Activated CD4-positive, alpha-beta T cell treated with anti-CD3 and anti-CD28 coated beads for 36 hours (primary cell): ENCODE results near the gene SNAP29. TPM values are rescaled to one million over a fixed set of nuclear protein-coding genes. Genes with fewer than 3 reads are reported as not detected.
A peak's percentile ranks its signal among the peaks of the same experiment; 100 is the strongest.
"Not testable (repeated sequence)": the region's sequence is repeated elsewhere in the genome, so short reads cannot be mapped to it uniquely, and the experiment has no call there.

Experiments used
- ATAC-seq: fragments of 200-7000 bp; cut with Tn5 transposase; one replicate; pipeline ENCODE4 v1.10.0; 2021; ENCODE audit warnings: mild to moderate bottlenecking, moderate library complexity
- CTCF ChIA-PET: fragments of 350-600 bp; sonication (Branson Sonifier 250); formaldehyde crosslinking; loops from one replicate; lab custom pipeline; 2021; ENCODE audit warnings: antibody characterized with exemption; lab: Charles Lee
- POLR2A ChIA-PET: fragments of 350-600 bp; sonication (Branson Sonifier 250); formaldehyde crosslinking; loops from one replicate; lab custom pipeline; 2021; ENCODE audit warnings: antibody characterized with exemption, inconsistent platforms; lab: Charles Lee
- DNase-seq: peaks from one replicate; pipeline ENCODE4 v3.0.0-alpha.2; 2020
- H3K27ac Mint-ChIP-seq: one replicate; pipeline ENCODE4 v1.8.0; 2021; ENCODE audit warnings: mixed read lengths
- H3K27me3 Mint-ChIP-seq: one replicate; pipeline ENCODE4 v1.8.0; 2021; ENCODE audit warnings: mixed read lengths
- H3K36me3 Mint-ChIP-seq: one replicate; pipeline ENCODE4 v1.8.0; 2021; ENCODE audit warnings: low read depth, mixed read lengths
- H3K4me1 Mint-ChIP-seq: one replicate; pipeline ENCODE4 v1.8.0; 2021; ENCODE audit warnings: mixed read lengths
- H3K4me3 Mint-ChIP-seq: one replicate; pipeline ENCODE4 v1.8.0; 2021; ENCODE audit warnings: mild to moderate bottlenecking, moderate library complexity, mixed read lengths
- H3K9me3 Mint-ChIP-seq: one replicate; pipeline ENCODE4 v1.8.0; 2021; ENCODE audit warnings: low read depth, mixed read lengths
- intact Hi-C, 2 experiments: fragments of 100-400 bp; cut with DNase I in 1 of 2; cut with micrococcal nuclease in 1 of 2; formaldehyde crosslinking; loops; one replicate each; pipeline versions ENCODE4 v1.14.2 to v1.15.1; 2022 to 2024; cut with DNase I, micrococcal nuclease
- total RNA-seq, 2 experiments: library from RNA; stranded (reverse); gene quantifications; one replicate each; pipeline ENCODE4 v1.2.3, GENCODE V29; 2021

SNAP29 gene
- total RNA-seq, 2 experiments from 2014 or later = 22.8 to 33.8 TPM

DNA sequence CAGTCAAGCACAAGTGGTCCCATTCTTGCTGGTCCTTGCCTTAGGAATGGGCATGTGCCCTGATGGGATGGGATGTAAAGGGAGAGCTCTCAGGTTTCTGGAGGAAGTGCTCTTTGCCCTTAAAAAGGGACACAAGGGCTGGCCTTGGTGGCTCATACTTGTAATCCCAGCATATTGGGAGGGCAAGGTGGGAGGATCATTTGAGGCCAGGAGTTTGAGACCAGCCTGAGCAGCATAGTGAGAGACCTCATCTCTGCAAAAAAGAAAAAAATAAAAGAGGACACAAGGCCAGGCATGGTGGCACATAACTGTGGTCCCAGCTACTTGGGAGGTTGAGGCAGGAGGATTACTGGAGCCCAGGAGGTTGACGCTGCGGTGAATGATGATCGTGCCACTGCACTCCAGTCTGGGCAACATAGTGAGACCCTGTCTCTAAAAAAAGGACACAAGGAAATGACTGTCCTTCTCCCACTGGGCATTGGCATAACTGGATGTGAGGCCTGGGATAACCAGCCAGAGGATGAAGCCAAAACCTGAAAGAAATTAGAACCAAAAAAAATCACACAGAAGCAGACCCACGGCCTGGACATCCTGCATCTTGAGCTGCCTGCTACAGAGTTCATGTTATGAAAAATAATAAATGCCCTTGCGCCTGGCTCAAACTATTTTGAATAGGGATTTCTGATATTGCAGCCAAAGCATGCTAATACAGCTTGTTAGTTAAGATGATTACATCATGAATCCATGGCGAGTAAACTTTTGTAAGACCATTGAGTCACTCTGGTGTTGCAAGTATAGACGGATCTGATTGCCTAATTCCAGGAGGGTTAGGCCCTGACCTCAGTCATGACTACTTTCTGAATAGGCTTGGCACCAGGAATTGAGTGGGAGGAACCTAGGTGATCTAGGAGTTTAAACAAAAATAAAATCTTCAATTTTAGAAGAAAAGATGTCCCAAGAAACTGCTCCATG lies 45.5 kb downstream of the SNAP29 start:
- CTCF ChIA-PET = no interaction called here
- Mint-ChIP-seq H3K9me3 (no peaks in the 10 kb centered on the region), H3K36me3 (no peaks in the 10 kb centered on the region), H3K27ac (no peak overlapping the region), H3K4me1 (no peaks in the 10 kb centered on the region), H3K4me3 (no peak overlapping the region), H3K27me3 (no peaks in the 10 kb centered on the region)
- intact Hi-C loops = no loop called here
- POLR2A ChIA-PET = no interaction called here
- ATAC-seq (no peak), DNase-seq (no peak)

GRCh38 chr22:20904980-20905355 lies 46.2 kb downstream of the SNAP29 start:
- H3K27ac Mint-ChIP-seq = no peak overlapping the region
- DNase-seq (no peak), ATAC-seq (no peak)
- no peaks in the 10 kb centered on the region for H3K4me1 Mint-ChIP-seq
- no peak overlapping the region for H3K4me3 Mint-ChIP-seq
- ChIA-PET POLR2A (no interaction called here), CTCF (no interaction called here)
- no peaks in the 10 kb centered on the region for H3K9me3 Mint-ChIP-seq
- intact Hi-C loops = no loop called here
- H3K36me3 Mint-ChIP-seq = no peaks in the 10 kb centered on the region
- H3K27me3 Mint-ChIP-seq = no peaks in the 10 kb centered on the region

DNA sequence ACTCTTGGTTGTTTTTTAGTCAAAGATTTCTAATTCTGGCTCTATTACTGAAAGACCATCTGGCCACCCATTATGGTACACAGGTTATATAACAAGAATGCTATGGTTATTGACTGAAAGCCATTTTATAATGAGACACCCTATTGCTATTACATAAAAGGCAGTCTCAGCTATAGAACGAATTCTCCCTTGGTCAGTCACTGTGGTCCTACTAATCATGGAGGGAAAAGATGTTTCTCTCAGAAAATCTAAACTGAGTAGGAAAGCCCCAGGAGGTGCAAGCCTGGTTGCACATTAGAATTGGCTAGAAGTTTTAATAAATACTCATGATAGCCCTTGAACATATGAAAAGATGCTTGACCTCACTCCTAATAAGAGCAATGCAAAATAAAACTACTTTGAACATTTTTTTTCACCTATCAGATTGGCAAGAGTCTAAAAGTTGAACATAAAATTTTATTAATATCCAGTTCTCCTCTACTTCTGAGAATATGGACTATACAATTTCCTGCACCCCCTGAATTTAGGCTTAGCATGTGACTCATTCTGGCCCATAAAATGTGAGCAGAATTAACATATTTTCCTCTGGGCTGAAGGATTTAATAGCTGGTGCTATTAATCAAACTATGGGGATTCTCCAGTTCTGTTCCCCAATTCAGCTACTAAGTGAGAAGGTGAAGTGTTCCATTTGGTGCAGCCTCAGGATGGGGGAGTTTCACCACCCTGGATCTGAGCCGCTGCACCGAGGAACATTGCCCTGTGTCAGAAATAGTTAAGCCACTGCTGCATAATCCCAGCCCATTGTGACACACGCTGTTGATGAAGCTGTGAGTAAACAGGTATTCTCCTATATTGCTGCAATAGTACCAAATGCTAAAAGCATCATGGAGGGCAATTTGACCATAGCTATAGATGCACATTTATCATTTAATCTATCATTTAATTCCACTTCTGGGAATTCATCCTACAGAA lies 46.9 kb downstream of the SNAP29 start:
- CTCF ChIA-PET = interaction anchor here (0.6 kb wide), 1 partner anchor 437 kb away, joined by 4 read pairs; no protein-coding TSS in a partner anchor
- intact Hi-C loops = no loop called here
- H3K4me1 Mint-ChIP-seq = no peaks in the 10 kb centered on the region
- no peak for DNase-seq
- H3K27ac Mint-ChIP-seq = no peak overlapping the region
- H3K27me3 Mint-ChIP-seq = no peaks in the 10 kb centered on the region
- H3K4me3 Mint-ChIP-seq = no peak overlapping the region
- POLR2A ChIA-PET = no interaction called here
- H3K9me3 Mint-ChIP-seq = no peaks in the 10 kb centered on the region
- ATAC-seq = no peak
- no peaks in the 10 kb centered on the region for H3K36me3 Mint-ChIP-seq

DNA sequence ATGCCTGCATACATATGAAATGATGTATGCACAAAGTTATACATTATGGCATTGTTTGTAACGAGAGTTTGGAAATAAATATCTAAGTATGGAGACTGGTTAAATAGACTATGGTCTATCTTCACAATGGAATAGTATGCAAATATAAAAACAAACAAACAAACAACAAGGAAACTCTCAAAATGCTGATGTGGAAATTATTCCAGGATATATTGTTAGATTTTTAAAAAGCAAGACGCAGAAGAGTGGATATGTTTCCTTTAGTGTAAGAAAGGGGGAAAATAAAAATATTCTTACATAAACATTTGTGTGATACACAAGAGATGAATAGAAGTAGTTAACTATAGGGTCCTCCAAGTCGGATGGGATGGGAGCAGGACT lies 47.6 kb downstream of the SNAP29 start:
- Mint-ChIP-seq H3K4me1 (no peaks in the 10 kb centered on the region), H3K27ac (no peak overlapping the region), H3K36me3 (no peaks in the 10 kb centered on the region), H3K4me3 (no peak overlapping the region), H3K9me3 (no peaks in the 10 kb centered on the region), H3K27me3 (no peaks in the 10 kb centered on the region)
- CTCF ChIA-PET = interaction anchor here (0.6 kb wide), 1 partner anchor 438 kb away, joined by 4 read pairs; no protein-coding TSS in a partner anchor
- ATAC-seq (no peak), DNase-seq (no peak)
- POLR2A ChIA-PET = no interaction called here
- intact Hi-C loops = no loop called here

DNA sequence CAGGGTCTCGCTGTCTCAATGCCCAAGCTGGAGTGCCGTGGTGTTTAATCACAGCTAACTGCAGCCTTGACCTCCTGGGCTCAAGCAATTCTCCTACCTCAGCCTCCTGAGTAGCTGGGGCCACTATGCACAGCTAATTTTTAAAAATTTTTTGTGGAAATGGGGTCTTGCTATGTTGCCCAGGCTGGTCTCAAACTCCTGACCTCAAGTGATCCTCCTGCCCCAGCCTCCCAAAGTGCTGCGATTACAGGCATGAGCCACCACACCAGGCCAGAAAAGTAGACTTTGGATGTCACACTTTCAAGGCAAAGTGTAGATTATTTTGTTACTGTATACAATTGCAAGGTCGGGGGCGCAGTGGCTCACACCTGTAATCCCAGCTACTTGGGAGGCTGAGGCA lies 49.9 kb downstream of the SNAP29 start:
- ATAC-seq, H3K4me3 Mint-ChIP-seq, H3K4me1 Mint-ChIP-seq, intact Hi-C loops, DNase-seq, H3K36me3 Mint-ChIP-seq, H3K27me3 Mint-ChIP-seq, H3K9me3 Mint-ChIP-seq, POLR2A ChIA-PET, H3K27ac Mint-ChIP-seq: not testable (repeated sequence)
- CTCF ChIA-PET = interaction anchor here (0.9 kb wide), 1 partner anchor 9 kb away, joined by 3 read pairs; no protein-coding TSS in a partner anchor

DNA sequence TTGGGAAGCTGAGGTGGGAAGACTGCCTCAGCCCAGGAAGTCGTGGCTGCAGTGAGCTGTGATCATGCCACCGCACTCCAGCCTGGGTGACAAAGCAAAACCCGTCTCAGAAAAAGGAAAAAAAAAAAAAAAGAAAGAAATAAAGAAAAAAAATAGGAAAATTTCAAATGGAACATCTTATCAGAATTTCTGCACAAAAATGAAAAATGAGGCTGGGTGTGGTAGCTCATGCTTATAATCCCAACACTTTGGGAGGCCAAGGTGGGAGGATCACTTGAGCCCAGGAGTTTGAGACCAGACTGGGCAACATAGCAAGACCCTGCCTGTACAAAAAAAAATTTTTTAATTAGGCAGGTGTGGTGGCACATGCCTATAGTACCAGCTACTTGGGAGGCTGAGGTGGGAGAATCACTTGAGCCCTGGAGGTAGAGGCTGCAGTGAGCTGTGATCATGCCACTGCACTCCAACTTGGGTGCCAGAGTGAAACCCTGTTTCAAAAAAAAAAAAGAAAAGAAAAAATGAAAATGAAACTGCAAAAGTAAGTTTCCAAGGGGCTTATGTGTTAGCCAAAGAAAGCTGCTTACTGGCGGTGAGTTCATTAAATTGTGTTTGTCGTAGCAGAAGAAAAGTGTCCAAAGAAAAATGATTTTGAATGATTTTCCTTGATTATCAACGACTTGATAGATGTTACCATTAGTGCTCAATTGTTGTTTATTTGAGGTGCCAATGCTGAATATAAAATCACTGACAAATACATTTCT lies 50.9 kb downstream of the SNAP29 start:
- no peak overlapping the region for H3K4me3 Mint-ChIP-seq
- H3K27me3 Mint-ChIP-seq = no peaks in the 10 kb centered on the region
- intact Hi-C loops = no loop called here
- no peak for ATAC-seq
- POLR2A ChIA-PET = no interaction called here
- no peaks in the 10 kb centered on the region for H3K4me1 Mint-ChIP-seq
- DNase-seq = no peak
- H3K36me3 Mint-ChIP-seq = no peaks in the 10 kb centered on the region
- H3K27ac Mint-ChIP-seq = no peak overlapping the region
- no peaks in the 10 kb centered on the region for H3K9me3 Mint-ChIP-seq
- CTCF ChIA-PET = interaction anchor here (0.6 to 1.5 kb wide), 2 partner anchors 19 to 988 kb away, joined by 3 read pairs; no protein-coding TSS in a partner anchor

DNA sequence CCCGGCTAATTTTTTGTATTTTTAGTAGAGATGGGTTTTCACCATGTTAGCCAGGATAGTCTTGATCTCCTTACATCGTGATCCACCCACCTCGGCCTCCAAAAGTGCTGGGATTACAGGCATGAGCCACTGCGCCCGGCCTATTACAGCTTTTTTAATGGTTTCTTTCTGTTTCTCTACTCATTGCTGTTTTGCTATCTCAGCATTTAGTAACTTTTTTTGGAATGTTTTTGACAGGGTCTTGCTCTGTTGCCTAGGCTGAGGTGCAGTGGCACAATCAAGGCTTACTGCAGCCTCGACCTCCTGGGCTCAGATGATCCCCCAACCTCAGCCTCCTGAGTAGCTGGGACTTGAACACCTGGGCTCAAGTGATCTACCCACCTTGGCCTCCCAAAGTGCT lies 53.7 kb downstream of the SNAP29 start:
- intact Hi-C loops = no loop called here
- H3K27ac Mint-ChIP-seq = no peak overlapping the region

DNA sequence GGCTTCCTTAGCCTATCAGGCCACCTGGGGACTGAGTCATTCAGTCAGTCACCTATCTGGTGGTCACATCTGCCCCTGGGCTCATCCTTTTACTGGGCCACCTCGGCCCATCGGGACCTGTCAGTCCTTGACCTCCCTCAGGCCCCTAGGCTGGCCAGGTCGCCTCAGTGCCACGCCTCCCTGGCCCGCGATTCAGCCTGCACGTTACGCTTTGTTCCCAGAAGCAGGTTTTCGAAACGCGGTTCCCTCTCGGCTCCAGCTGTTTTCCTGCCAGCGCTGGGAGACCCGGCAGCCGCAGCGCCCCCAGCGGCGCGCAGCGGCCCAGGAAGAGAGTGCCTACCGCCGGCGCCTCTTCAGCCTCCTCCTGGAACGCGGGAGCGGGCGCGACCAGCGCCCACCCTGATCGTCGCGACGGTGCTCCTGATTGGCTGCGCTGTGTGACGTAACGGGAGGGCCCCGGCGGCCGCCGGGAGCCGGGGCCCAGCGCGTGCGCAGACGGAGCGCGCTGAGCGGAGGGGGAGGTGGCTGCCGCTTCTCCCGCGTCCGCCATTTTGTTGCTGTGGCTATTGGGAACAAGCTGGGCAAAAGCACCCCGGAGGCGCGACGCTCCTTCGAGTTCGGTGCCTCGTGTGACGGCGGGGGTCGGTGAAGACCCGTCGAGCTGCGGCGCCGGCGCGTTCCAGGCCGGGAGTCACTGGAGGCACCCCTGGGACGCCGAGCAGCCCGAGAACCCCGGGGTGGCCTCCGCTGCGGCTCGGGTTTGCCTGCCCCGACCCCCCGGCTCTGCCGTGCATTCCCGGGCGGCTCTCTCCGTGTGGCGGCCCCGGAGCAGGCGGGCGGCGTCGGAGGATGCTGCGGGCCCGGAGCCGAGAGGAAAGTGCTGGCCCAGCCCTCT lies 58.4 kb downstream of the SNAP29 start, which contains the start of gene CRKL:
Gene CRKL (plus strand): TSS at position 492 of the 895 bp plus-strand sequence. CDS start 528 bp downstream, outside the sequence.
- ChIA-PET CTCF (interaction anchor here (0.5 to 0.7 kb wide), 7 partner anchors 16 to 87 kb away, joined by 3 to 5 read pairs (median 3); no protein-coding TSS in a partner anchor), POLR2A (interaction anchor here (0.6 kb wide), 1 partner anchor 24 kb away, joined by 3 read pairs; no protein-coding TSS in a partner anchor)
- H3K36me3 Mint-ChIP-seq = peaks cover 28% of the 10 kb centered on the region
- peaks cover 27% of the 10 kb centered on the region for H3K4me1 Mint-ChIP-seq
- intact Hi-C loops = loop anchor here (1.0 to 5.0 kb wide), 13 partner anchors 40 to 950 kb away; partner anchors contain the start of genes PI4KA (in 2 of the 2), LZTR1 (in 1 of the 2), MAPK1 (in 1 of the 2) and MED15 (in 1 of the 2)
- DNase-seq (peak; percentile 98), ATAC-seq (peak; percentile 98)
- peak within 1 kb of the TSS; percentile 93 for H3K27ac Mint-ChIP-seq
- H3K27me3 Mint-ChIP-seq = no peaks in the 10 kb centered on the region
- H3K4me3 Mint-ChIP-seq = peak within 1 kb of the TSS; percentile 99
- no peaks in the 10 kb centered on the region for H3K9me3 Mint-ChIP-seq

More for the DNA sequence above, 53.7 kb downstream of the SNAP29 start:
- ChIA-PET CTCF (no interaction called here), POLR2A (no interaction called here)
- Mint-ChIP-seq H3K36me3 (no peaks in the 10 kb centered on the region), H3K4me3 (no peak overlapping the region), H3K27me3 (no peaks in the 10 kb centered on the region), H3K4me1 (peaks cover 7% of the 10 kb centered on the region), H3K9me3 (no peaks in the 10 kb centered on the region)
- DNase-seq = no peak
- no peak for ATAC-seq

DNA sequence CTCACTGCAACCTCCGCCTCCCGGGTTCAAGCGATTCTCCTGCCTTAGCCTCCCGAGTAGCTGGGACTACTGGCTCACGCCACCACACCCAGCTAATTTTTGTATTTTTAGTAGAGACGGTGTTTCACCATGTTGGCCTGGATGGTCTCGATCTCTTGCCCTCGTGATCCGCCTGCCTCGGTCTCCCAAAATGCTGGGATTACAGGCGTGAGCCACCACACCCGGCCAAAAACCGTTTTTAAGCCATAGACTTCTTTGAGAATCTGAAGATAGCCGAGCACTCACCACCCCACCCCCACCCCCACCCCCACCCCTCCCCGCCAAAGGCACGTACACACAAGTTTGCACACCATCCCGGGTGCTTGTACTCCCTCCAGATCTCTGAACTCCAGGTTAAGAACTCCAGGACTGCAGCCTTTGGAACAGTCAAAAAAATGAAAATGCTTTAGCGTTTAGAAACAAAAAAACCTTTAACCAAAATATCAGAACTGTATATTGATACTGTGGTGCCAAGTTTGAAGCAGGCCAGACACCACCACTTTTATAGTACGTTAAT lies 59.9 kb downstream of the SNAP29 start:
- peak overlapping the region; percentile 99 for H3K4me3 Mint-ChIP-seq
- intact Hi-C loops = loop anchor here (5.0 kb wide), 5 partner anchors 39 to 411 kb away; partner anchors contain the start of genes MED15 (in 1 of the 2) and THAP7 (in 1 of the 2)
- ChIA-PET POLR2A (interaction anchor here (0.7 kb wide), 1 partner anchor 67 kb away, joined by 4 read pairs; no protein-coding TSS in a partner anchor), CTCF (interaction anchor here (0.6 kb wide), 1 partner anchor 184 kb away, joined by 3 read pairs; no protein-coding TSS in a partner anchor)
- DNase-seq (peak; percentile 24), ATAC-seq (no peak)
- peaks cover 31% of the 10 kb centered on the region for H3K36me3 Mint-ChIP-seq
- H3K27me3 Mint-ChIP-seq = no peaks in the 10 kb centered on the region
- H3K9me3 Mint-ChIP-seq = no peaks in the 10 kb centered on the region
- peak overlapping the region; percentile 92 for H3K27ac Mint-ChIP-seq
- H3K4me1 Mint-ChIP-seq = peaks cover 33% of the 10 kb centered on the region
